ENCODE data around the gene GLOD4. TPM values are rescaled to one million over a fixed set of nuclear protein-coding genes. Genes with fewer than 3 reads are reported as not detected.

GLOD4 gene
- total RNA-seq, 3 donors from 2014 or later: 64.3 to 97.6 (median 88.5) TPM

DNA sequence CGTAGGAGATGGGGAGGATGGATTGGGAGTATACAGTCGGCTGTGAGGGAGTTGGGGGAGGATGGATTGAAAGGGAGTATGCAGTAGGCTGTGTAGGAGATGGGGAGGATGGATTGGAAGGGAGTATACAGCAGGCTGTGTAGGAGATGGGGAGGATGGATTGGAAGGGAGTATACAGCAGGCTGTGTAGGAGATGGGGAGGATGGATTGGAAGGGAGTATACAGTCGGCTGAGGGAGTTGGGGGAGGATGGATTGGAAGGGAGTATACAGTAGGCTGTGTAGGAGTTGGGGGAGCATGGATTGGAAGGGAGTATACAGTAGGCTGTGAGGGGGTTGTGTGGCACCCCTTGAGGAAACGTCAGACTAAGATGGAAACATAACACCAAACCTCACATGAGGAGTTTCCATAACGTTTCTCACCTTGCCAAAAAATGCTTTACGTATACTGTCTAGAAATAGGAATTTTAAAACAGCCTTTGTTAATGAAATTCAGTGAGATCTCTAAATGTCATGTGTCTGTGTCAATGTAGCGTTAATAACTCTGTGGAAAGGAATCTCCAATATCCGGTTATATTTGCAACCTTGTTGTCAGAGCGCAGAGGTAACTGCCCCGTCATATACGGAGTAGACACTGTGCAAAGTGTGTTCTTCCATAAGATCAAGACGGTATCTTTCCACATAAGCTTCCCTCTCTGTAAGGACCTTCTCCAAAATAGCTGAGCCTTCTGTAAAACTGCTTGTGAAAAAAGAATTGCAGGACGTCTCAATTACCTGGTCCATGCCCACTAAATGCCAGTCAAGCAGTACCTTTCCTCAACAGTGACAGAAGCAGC, 61.2 kb downstream of the GLOD4 start:
- H3K36me3 ChIP-seq (ENCODE audit: low read depth): no peaks in the 10 kb centered on the region
- no peak for ATAC-seq
- no peaks in the 10 kb centered on the region for H3K4me1 ChIP-seq (ENCODE audit: low read depth)
- no peaks in the 10 kb centered on the region for H3K9me3 ChIP-seq
- no peak for TF ChIP-seq CTCF (IDR thresholded peaks at IDR 0.05)
- no peak overlapping the region for H3K4me3 ChIP-seq
- intact Hi-C loops (cut with DNase I, micrococcal nuclease): no loop called here
- DNase-seq: no peak

GRCh38 chr17:718075-718474, 64.0 kb downstream of the GLOD4 start:
- H3K36me3 ChIP-seq (ENCODE audit: low read depth): no peaks in the 10 kb centered on the region
- H3K4me1 ChIP-seq (ENCODE audit: low read depth): peaks cover 10% of the 10 kb centered on the region
- no peak for TF ChIP-seq CTCF (IDR thresholded peaks at IDR 0.05)
- no peak overlapping the region for H3K4me3 ChIP-seq
- ATAC-seq: no peak
- no peaks in the 10 kb centered on the region for H3K9me3 ChIP-seq
- DNase-seq: no peak
- intact Hi-C loops (cut with DNase I, micrococcal nuclease): no loop called here

Other genes with a start within 250 kb of the GLOD4 start
- gene VPS53, start 67.4 kb downstream of the GLOD4 start, total RNA-seq: 10 to 100 TPM; 66.8 to 76.8 (median 71.7) TPM
- 10 to 100 TPM in 1 of 3 donors, 1 to 10 TPM in 2; 4.9 to 14.8 (median 6.0) TPM for gene TLCD3A, start 49.7 kb downstream of the GLOD4 start, total RNA-seq
- 10 to 100 TPM; 15.5 to 20.3 (median 16.4) TPM for gene GEMIN4, start 30.0 kb downstream of the GLOD4 start, total RNA-seq
- 10 to 100 TPM; 12.2 to 14.8 (median 12.4) TPM for gene MRM3, start 73 bp upstream of the GLOD4 start, total RNA-seq
- gene NXN, start 197.5 kb upstream of the GLOD4 start, total RNA-seq: 10 to 100 TPM in 1 of 3 donors, 1 to 10 TPM in 2; 5.3 to 98.1 (median 9.7) TPM
- 10 to 100 TPM in 2 of 3 donors, 1 to 10 TPM in 1; 8.2 to 11.4 (median 10.1) TPM for gene TIMM22, start 214.8 kb upstream of the GLOD4 start, total RNA-seq

Data from mucosa of descending colon (tissue), 3 donors.